Thymus (tissue), 11 donors: Measurements from ENCODE around the gene APBB2. TPM values are rescaled to one million over a fixed set of nuclear protein-coding genes. Genes with fewer than 3 reads are reported as not detected.
"Not testable (repeated sequence)": the region's sequence is repeated elsewhere in the genome, so short reads cannot be mapped to it uniquely, and the experiment has no call there.

ENCODE experiments used
- DNase-seq, 9 donors: peaks; one replicate each; pipeline ENCODE4 v3.0.0-alpha.2; 2013; ENCODE audit warnings: low spot score in 9 of 9, low read depth in 6 of 9, missing footprints in 1 of 9
- H3K27ac ChIP-seq, 2 donors: one replicate each; pipeline ENCODE4 v1.5.1; 2013; ENCODE audit warnings: control low read depth in 1 of 2, low read depth in 1 of 2, low read length in 1 of 2, mild to moderate bottlenecking in 1 of 2, moderate library complexity in 1 of 2
- H3K27me3 ChIP-seq, 2 donors: one replicate each; pipeline ENCODE4 v1.5.1; 2013; ENCODE audit warnings: low read length in 1 of 2; ENCODE audit not compliant: control insufficient read depth in 2 of 2, insufficient read depth in 1 of 2
- H3K36me3 ChIP-seq, 2 donors: one replicate each; pipeline ENCODE4 v1.5.1; 2013; ENCODE audit warnings: low read length in 1 of 2, mild to moderate bottlenecking in 1 of 2, moderate library complexity in 1 of 2; ENCODE audit not compliant: control insufficient read depth in 2 of 2, insufficient read depth in 2 of 2
- H3K4me1 ChIP-seq, 2 donors: one replicate each; pipeline ENCODE4 v1.5.1; 2013; ENCODE audit warnings: low read length in 2 of 2; ENCODE audit not compliant: control insufficient read depth in 2 of 2, insufficient read depth in 2 of 2
- H3K4me3 ChIP-seq, 2 donors: one replicate each; pipeline ENCODE4 v1.5.1; 2013; ENCODE audit warnings: low read length in 2 of 2, control low read depth in 1 of 2, mild to moderate bottlenecking in 1 of 2
- H3K9me3 ChIP-seq, 2 donors: one replicate each; pipeline ENCODE4 v1.5.1; 2013; ENCODE audit warnings: low read length in 1 of 2, mild to moderate bottlenecking in 1 of 2; ENCODE audit not compliant: control insufficient read depth in 2 of 2, insufficient read depth in 1 of 2
- WGBS: extraction: QIAGEN DNeasy Blood & Tissue Kit; methylation state at CpG from one replicate; pipeline ENCODE4 v1.1.7; 2013; 5-methylcytosine and 5-hydroxymethylcytosine counted together
- polyA plus RNA-seq: library from polyadenylated mRNA; stranded (reverse); fragments of 200-250 nt; gene quantifications from one replicate; pipeline ENCODE4 v1.2.3, GENCODE V29; 2013
- total RNA-seq: library from RNA; stranded (reverse); fragments of 120-200 nt; gene quantifications from one replicate; pipeline ENCODE4 v1.2.4, GENCODE V29; 2013
- donor health status: healthy.

APBB2 gene
- total and polyA plus RNA-seq, 2 donors, result 10.0 to 20.2 TPM

- 97% methylated on average over 6 of the region's 6 CpGs for WGBS
- Histone ChIP-seq H3K27me3 (no peaks in the 10 kb centered on the region), H3K27ac (no peak overlapping the region), H3K9me3 (no peaks in the 10 kb centered on the region), H3K4me1 (no peaks in the 10 kb centered on the region), H3K4me3 (no peak overlapping the region), H3K36me3 (no peaks in the 10 kb centered on the region)
- DNase-seq, result no peak
These were observed 283.1 kb downstream of the APBB2 start for GRCh38 chr4:40931238-40931637.

DNA sequence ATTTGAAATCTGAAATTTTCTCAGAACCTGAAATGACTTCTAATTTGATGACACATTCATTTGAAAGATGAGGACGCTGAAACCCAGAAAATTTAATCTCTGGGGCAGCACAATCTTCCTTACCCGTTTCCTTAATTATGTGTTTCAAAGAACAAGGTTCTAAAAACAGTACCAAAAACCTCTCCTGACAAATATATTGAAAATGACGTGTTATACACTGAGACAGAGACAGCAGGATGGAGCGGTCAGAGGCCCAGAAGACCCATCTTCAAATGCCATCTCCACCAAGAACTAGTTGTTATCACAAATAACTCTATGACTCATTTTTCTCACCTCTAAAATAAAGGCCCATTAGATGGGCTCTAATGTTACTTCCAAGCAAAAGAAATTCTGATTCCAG is 287.3 kb downstream of the APBB2 start:
- no peak for DNase-seq

DNA sequence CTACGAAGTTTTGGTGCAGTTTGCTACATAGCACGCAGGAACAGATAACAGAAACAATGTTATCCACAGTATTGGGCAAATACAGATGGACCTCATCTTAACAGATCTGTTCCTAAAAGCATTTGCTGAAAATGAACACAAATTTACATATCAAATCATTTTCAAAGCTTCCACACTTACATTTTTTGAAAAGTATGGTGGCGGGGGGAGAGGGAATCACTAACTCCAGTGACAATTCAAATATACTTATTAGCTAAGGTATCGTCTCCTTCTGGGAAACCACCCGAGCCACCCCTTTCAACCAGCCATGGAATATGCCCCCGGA is 289.6 kb downstream of the APBB2 start:
- Histone ChIP-seq H3K27me3 (no peaks in the 10 kb centered on the region), H3K9me3 (no peaks in the 10 kb centered on the region), H3K4me3 (no peak overlapping the region), H3K4me1 (peaks cover 0 to 3% of the 10 kb centered on the region in 2 donors), H3K36me3 (no peaks in the 10 kb centered on the region), H3K27ac (no peak overlapping the region)
- 83% methylated on average over 6 of the region's 6 CpGs for WGBS
- no peak for DNase-seq

More for the DNA sequence above, 287.3 kb downstream of the APBB2 start:
- no peak overlapping the region for H3K27ac ChIP-seq
- no peaks in the 10 kb centered on the region for H3K9me3 ChIP-seq
- H3K4me3 ChIP-seq, result no peak overlapping the region
- no peaks in the 10 kb centered on the region for H3K36me3 ChIP-seq
- H3K27me3 ChIP-seq, result no peaks in the 10 kb centered on the region
- 78% methylated on average over 4 of the region's 4 CpGs for WGBS
- H3K4me1 ChIP-seq, result peaks cover 0 to 3% of the 10 kb centered on the region in 2 donors

DNA sequence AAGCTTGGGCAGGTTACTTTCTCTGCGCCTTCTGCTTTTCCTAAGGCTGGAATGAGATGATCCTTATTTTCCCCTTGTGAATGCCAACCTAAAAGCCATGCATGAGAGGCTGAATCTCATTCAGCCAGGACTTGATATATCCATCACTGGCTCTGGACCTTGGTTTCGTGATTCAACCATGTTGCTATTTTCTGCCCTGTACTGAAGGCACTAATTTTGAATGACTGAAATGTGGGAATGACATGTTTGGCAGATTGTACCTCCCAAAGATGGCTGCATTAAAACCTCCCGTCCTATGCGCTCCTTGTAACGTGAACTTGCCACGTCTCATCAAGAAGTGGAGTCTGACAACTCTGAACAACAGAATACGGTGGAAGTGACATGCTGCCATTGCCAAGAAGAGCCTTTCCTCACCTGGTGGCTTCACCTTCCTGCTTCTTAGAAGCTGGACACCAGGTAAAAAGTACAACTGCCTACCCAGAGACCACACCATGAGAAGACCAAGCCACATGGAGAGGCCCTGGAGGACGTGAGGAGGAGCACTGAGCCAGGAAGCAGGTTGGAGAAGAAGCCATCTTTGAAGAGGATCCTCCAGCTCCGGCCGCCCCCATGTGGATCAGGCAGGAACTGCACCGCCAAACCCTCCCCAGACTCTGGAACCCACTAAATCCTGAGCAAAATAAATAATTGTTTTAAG is 290.1 kb downstream of the APBB2 start:
- Histone ChIP-seq H3K4me3 (no peak overlapping the region), H3K27me3 (no peaks in the 10 kb centered on the region), H3K9me3 (no peaks in the 10 kb centered on the region), H3K4me1 (peaks cover 0 to 3% of the 10 kb centered on the region in 2 donors), H3K36me3 (no peaks in the 10 kb centered on the region), H3K27ac (no peak overlapping the region)
- DNase-seq, result peak in 7 of 9 donors; percentile 22 to 62 (median 29)
- WGBS, result 71% methylated on average over 11 of the region's 11 CpGs

DNA sequence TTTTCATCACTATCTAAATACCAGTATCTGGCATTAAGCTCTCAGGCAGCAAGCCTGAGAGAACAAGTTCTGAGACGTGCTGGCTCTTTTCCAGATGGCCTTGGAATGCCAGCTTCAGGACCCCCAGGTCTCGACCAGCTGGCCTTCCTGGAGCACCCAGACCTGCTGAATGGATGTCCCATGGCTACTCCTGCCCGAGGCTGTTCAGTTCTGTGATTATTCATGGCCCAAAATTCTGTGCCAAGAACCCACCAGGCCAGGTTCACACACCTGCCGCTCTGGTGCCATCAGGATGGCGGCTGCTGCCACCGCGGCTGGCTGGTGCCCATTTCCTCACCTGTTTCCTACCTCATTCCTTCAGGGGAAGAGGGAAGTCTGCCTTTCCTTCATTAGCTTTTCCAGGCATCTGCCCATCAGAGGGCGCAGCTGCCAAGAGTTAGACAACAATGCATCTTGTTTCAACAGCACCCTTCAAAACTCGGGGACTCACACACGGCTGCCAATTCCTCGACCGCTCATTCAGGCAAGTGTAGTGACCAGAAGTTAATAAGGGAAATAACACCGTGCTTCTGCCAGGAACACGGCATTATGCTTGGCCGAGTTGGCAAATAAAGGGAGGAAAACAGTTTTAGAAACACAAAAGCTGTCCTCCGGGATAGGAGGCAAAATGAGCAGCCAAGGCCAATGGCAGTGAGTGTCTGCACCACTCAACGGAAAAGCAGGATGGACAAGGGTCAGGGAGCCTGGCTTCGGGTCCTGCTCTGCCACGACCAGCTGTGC is 290.8 kb downstream of the APBB2 start:
- Histone ChIP-seq H3K27ac (no peak overlapping the region), H3K4me3 (no peak overlapping the region), H3K9me3 (no peaks in the 10 kb centered on the region), H3K36me3 (no peaks in the 10 kb centered on the region), H3K27me3 (no peaks in the 10 kb centered on the region), H3K4me1 (peaks cover 0 to 3% of the 10 kb centered on the region in 2 donors)
- no peak for DNase-seq
- WGBS, result 92% methylated on average over 19 of the region's 19 CpGs

DNA sequence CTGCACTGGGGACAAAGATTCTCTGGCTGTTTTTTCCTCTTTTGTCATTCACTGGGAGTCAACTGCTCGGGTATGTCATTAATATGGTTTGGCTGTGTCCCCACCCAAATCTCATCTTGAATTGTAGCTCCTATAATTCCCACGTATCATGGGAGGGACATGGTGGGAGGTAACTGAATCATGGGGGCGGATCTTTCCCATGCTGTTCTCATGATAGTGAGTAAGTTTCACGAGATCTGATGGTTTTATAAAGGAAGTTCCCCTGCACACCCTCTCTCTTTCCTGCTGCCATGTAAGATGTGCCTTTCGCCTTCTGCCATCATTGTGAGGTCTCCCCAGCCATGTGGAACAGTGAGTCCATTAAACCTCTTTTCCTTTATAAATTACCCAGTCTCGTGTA is 294.4 kb downstream of the APBB2 start:
- not testable (repeated sequence) for DNase-seq, H3K27me3 ChIP-seq, H3K9me3 ChIP-seq, H3K4me1 ChIP-seq, H3K4me3 ChIP-seq, H3K36me3 ChIP-seq, H3K27ac ChIP-seq
- 96% methylated on average over 6 of the region's 6 CpGs for WGBS

DNA sequence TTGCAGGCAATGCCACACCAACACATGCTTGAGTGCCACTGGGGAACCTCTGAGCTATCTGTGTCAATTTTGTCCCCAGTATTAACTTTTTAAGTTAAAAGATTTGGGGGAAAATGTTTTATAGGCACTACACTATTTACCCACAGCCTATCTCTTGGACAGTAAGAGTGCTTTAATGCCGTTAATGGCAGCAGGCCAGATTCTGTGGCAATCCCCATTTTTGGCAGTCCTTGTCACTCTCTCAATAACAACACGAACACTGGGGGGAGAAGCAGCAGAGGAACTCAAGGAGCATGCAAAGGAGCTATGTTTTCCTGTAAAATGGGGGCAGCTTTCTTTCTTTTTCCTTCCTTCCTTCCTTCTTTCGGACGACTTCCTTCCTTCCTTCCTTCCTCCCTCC is 296.0 kb downstream of the APBB2 start:
- H3K4me3 ChIP-seq, result no peak overlapping the region
- no peak for DNase-seq
- H3K27ac ChIP-seq, result no peak overlapping the region
- H3K36me3 ChIP-seq, result no peaks in the 10 kb centered on the region
- H3K4me1 ChIP-seq, result peaks cover 0 to 2% of the 10 kb centered on the region in 2 donors
- no peaks in the 10 kb centered on the region for H3K9me3 ChIP-seq
- 69% methylated on average over 4 of the region's 4 CpGs for WGBS
- no peaks in the 10 kb centered on the region for H3K27me3 ChIP-seq

- no peaks in the 10 kb centered on the region for H3K9me3 ChIP-seq
- H3K4me3 ChIP-seq, result no peak overlapping the region
- 65% methylated on average over 5 of the region's 5 CpGs for WGBS
- no peaks in the 10 kb centered on the region for H3K27me3 ChIP-seq
- peaks cover 0 to 4% of the 10 kb centered on the region in 2 donors for H3K4me1 ChIP-seq
- peak overlapping the region in 1 of 2 donors; percentile 68 for H3K27ac ChIP-seq
- peak in 3 of 9 donors; percentile 17 to 28 (median 26) for DNase-seq
- no peaks in the 10 kb centered on the region for H3K36me3 ChIP-seq
These were observed 297.5 kb downstream of the APBB2 start for GRCh38 chr4:40916880-40917279.

- 93% methylated on average over 2 of the region's 2 CpGs for WGBS
- Histone ChIP-seq H3K27ac (no peak overlapping the region), H3K9me3 (no peaks in the 10 kb centered on the region), H3K27me3 (no peaks in the 10 kb centered on the region), H3K4me1 (peaks cover 0 to 4% of the 10 kb centered on the region in 2 donors), H3K4me3 (no peak overlapping the region), H3K36me3 (no peaks in the 10 kb centered on the region)
- DNase-seq, result no peak
These were observed 298.2 kb downstream of the APBB2 start for GRCh38 chr4:40916218-40916555.
